PC-3 (cell line): ENCODE results near the gene HTR4.

Experiments
- CTCF ChIP-seq: fragments of 300-600 bp; sonication (generic); conservative IDR thresholded peaks from 2 replicates; pipeline ENCODE4 v1.5.1; 2017; ENCODE audit warnings: antibody characterized with exemption, low read depth, mild to moderate bottlenecking, low read length
- EZH2phosphoT487 ChIP-seq: fragments of 300-600 bp; sonication (generic); IDR thresholded peaks from 2 replicates; pipeline ENCODE4 v1.6.1; 2018; ENCODE audit warnings: mild to moderate bottlenecking, antibody characterized with exemption, low read length, borderline replicate concordance

- TF ChIP-seq CTCF (no peak), EZH2phosphoT487 (no peak)
Observed at GRCh38 chr5:148573374-148573773, 81.0 kb downstream of the HTR4 start.
